Mesothelial cell of epicardium (in vitro differentiated cells): ENCODE data around the gene TMTC2. TPM values are rescaled to one million over a fixed set of nuclear protein-coding genes. Genes with fewer than 3 reads are reported as not detected.

Experiments
- DNase-seq, 2 experiments: peaks; one replicate each; pipeline ENCODE4 v3.0.0; 2021; ENCODE audit warnings: low spot score in 2 of 2; ENCODE audit not compliant: unreplicated experiment in 2 of 2
- H3K27ac Mint-ChIP-seq: 2 replicates; pipeline ENCODE4 v1.8.0; 2021; ENCODE audit warnings: mixed read lengths
- H3K27me3 Mint-ChIP-seq: 2 replicates; pipeline ENCODE4 v1.8.0; 2021; ENCODE audit warnings: low read depth, mixed read lengths
- H3K36me3 Mint-ChIP-seq: 2 replicates; pipeline ENCODE4 v1.8.0; 2021; ENCODE audit warnings: mixed read lengths
- H3K4me1 Mint-ChIP-seq: 2 replicates; pipeline ENCODE4 v1.8.0; 2021; ENCODE audit warnings: mixed read lengths
- H3K4me3 Mint-ChIP-seq: 2 replicates; pipeline ENCODE4 v1.8.0; 2021; ENCODE audit warnings: mild to moderate bottlenecking, moderate library complexity, mixed read lengths
- H3K9me3 Mint-ChIP-seq: 2 replicates; pipeline ENCODE4 v1.8.0; 2021; ENCODE audit warnings: mixed read lengths
- total RNA-seq: library from RNA; stranded (reverse); gene quantifications from 3 replicates; pipeline ENCODE4 v1.2.1, GENCODE V29; 2021
- TF ChIP-seq, protein P1 (sequence below): fragments of 200-600 bp; sonication (generic); IDR thresholded peaks from one replicate; pipeline ENCODE4 v1.5.0; 2021; ENCODE audit warnings: antibody characterized with exemption; ENCODE audit not compliant: unreplicated experiment

TMTC2 gene
- total RNA-seq, 1 donor from 2014 or later = 38.3 TPM

DNA sequence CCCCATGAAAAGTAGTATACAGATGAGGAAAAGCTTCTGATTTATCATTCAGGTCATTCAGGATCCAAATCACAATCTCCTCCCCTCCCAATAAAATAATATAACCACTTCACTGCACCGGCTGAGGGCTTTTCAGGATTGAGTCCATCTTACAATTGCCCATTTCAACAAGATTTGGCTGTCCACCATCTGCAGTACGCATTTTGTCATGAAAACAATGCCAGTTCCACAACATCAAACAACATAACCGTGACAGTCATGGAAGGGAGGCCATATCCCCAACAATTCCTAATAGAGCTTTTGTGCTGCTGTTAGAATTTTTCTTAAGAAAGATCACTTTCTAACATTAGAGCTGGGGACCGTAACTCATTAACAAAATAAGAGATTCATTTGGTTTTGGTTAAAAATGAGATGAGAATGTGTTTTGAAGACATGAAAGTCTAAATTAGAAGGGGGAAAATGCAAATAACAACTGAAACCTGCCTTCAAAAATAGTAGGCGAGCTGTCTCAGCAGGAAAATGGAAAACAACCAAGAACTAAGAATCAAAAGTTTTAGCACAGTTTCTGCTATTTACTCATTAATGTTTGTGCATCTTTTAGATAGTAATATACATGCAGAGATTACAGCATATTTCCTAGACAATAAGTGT lies 38.3 kb upstream of the TMTC2 start:
- no peaks in the 10 kb centered on the region for H3K36me3 Mint-ChIP-seq

DNA sequence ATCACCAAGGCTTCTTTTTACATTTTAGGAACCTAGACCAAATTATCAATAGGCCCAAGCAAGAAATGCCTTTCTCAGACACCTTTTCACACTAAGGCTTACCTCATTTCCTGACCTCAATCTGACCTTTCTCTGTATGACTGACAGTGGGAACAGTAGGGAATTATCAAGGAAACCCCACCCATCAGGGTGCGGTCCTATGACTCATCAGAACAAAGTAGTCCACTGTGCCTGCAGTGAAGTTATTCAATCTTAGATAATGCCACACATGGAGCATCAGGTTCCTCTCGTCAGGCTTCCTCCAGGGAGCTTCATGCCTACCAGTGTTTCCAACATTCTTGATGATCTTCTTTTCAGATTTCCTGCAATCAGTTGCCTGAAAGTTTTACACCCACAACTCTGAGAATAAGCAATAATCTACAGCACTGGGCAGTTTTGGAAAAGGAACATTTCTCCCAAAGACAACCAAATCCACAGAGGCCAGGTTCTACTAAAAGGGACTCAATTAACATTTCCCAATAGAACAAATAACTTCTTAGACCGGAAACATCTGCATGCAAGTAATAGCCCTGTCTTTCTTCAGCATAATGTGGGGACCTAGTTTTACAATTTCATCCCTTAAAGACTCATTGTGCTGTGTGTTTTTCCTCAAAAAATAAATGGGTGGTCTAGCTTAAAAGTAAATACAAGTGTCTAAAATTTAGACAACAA lies 35.9 kb upstream of the TMTC2 start:
- no peaks in the 10 kb centered on the region for H3K27me3 Mint-ChIP-seq

More for the DNA sequence above, 38.3 kb upstream of the TMTC2 start:
- no peak overlapping the region for H3K27ac Mint-ChIP-seq
- H3K4me3 Mint-ChIP-seq = no peak overlapping the region
- no peaks in the 10 kb centered on the region for H3K27me3 Mint-ChIP-seq
- TF ChIP-seq, protein P1, sequence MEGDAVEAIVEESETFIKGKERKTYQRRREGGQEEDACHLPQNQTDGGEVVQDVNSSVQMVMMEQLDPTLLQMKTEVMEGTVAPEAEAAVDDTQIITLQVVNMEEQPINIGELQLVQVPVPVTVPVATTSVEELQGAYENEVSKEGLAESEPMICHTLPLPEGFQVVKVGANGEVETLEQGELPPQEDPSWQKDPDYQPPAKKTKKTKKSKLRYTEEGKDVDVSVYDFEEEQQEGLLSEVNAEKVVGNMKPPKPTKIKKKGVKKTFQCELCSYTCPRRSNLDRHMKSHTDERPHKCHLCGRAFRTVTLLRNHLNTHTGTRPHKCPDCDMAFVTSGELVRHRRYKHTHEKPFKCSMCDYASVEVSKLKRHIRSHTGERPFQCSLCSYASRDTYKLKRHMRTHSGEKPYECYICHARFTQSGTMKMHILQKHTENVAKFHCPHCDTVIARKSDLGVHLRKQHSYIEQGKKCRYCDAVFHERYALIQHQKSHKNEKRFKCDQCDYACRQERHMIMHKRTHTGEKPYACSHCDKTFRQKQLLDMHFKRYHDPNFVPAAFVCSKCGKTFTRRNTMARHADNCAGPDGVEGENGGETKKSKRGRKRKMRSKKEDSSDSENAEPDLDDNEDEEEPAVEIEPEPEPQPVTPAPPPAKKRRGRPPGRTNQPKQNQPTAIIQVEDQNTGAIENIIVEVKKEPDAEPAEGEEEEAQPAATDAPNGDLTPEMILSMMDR = no peak
- DNase-seq = no peak
- peaks cover 4% of the 10 kb centered on the region for H3K9me3 Mint-ChIP-seq
- H3K4me1 Mint-ChIP-seq = peaks cover 10% of the 10 kb centered on the region

DNA sequence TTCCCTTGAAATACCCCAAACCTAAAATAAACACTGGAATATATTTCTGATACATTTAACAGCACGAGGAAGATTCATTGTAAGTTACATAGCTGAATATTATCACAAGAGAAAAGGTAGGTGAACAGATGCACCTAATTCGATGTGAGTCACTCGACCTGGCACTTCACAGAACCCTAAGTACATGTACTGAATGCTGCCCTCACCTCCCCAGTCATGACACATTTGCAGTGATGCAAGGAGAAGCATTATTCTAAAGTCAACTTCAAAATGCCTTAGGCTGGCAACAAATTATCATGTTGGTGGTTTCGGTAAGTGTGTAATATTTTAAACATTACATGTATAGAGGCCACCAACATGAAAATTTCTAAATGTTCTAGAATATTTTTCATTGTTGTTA lies 35.2 kb upstream of the TMTC2 start:
- TF ChIP-seq, protein P1 = no peak
- Mint-ChIP-seq H3K27me3 (no peaks in the 10 kb centered on the region), H3K27ac (no peak overlapping the region), H3K4me1 (peaks cover 14% of the 10 kb centered on the region), H3K4me3 (no peak overlapping the region), H3K36me3 (no peaks in the 10 kb centered on the region), H3K9me3 (peaks cover 4% of the 10 kb centered on the region)
- no peak for DNase-seq

More for the DNA sequence above, 35.9 kb upstream of the TMTC2 start:
- H3K27ac Mint-ChIP-seq = no peak overlapping the region
- peaks cover 14% of the 10 kb centered on the region for H3K4me1 Mint-ChIP-seq
- no peak overlapping the region for H3K4me3 Mint-ChIP-seq
- no peak for DNase-seq
- no peaks in the 10 kb centered on the region for H3K9me3 Mint-ChIP-seq
- H3K36me3 Mint-ChIP-seq = no peaks in the 10 kb centered on the region
- TF ChIP-seq, protein P1 = no peak

DNA sequence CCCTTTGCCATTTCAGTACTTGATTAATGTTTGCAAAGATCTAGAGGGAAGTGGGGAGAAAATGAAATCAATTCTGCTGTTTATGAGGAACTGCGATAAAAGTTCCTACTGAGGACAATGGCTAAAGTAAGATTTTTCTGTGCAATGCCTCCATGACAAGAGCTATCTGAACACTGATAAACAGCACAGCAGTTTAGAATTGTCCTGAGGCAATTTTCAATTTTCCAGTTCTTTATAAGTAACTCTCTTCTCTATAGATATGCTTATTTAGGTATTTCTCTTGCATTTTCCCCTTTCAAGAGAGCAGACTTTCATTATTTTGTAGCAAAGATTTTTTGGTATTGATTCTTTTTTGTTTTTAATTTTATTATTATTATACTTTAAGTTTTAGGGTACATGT lies 34.6 kb upstream of the TMTC2 start:
- H3K9me3 Mint-ChIP-seq = peaks cover 5% of the 10 kb centered on the region
- no peak overlapping the region for H3K27ac Mint-ChIP-seq
- peaks cover 14% of the 10 kb centered on the region for H3K4me1 Mint-ChIP-seq
- H3K4me3 Mint-ChIP-seq = no peak overlapping the region
- no peaks in the 10 kb centered on the region for H3K27me3 Mint-ChIP-seq
- DNase-seq = no peak
- H3K36me3 Mint-ChIP-seq = no peaks in the 10 kb centered on the region
- TF ChIP-seq, protein P1 = no peak

DNA sequence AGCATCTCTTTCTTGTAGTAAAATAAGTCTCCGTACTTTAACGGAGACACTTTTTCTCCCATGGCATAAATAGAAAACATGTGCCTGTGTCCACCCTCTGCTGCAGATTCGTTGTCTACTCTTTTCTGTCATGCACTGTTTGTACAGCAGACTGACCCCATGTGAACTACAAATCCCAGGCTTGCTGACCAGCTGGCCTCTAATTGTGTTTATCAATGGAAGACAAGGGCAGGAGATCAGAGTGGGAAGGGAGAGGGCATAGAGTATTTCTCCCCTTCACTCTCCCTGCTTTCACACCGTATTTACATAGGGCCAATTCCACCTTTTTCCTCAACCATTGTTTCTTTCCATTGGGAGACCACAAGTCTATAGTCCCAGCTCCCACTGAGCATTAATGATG lies 31.0 kb upstream of the TMTC2 start:
- peaks cover 5% of the 10 kb centered on the region for H3K9me3 Mint-ChIP-seq

More for the DNA sequence above, 31.0 kb upstream of the TMTC2 start:
- TF ChIP-seq, protein P1 = no peak
- Mint-ChIP-seq H3K36me3 (no peaks in the 10 kb centered on the region), H3K4me3 (no peak overlapping the region), H3K27ac (no peak overlapping the region), H3K27me3 (no peaks in the 10 kb centered on the region), H3K4me1 (peaks cover 20% of the 10 kb centered on the region)
- DNase-seq = no peak
